Measurements from ENCODE around the gene CST4.
A peak's percentile ranks its signal among the peaks of the same experiment; 100 is the strongest.
"Not testable (repeated sequence)": the region's sequence is repeated elsewhere in the genome, so short reads cannot be mapped to it uniquely, and the experiment has no call there.

Gene CST4, protein sequence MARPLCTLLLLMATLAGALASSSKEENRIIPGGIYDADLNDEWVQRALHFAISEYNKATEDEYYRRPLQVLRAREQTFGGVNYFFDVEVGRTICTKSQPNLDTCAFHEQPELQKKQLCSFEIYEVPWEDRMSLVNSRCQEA

DNA sequence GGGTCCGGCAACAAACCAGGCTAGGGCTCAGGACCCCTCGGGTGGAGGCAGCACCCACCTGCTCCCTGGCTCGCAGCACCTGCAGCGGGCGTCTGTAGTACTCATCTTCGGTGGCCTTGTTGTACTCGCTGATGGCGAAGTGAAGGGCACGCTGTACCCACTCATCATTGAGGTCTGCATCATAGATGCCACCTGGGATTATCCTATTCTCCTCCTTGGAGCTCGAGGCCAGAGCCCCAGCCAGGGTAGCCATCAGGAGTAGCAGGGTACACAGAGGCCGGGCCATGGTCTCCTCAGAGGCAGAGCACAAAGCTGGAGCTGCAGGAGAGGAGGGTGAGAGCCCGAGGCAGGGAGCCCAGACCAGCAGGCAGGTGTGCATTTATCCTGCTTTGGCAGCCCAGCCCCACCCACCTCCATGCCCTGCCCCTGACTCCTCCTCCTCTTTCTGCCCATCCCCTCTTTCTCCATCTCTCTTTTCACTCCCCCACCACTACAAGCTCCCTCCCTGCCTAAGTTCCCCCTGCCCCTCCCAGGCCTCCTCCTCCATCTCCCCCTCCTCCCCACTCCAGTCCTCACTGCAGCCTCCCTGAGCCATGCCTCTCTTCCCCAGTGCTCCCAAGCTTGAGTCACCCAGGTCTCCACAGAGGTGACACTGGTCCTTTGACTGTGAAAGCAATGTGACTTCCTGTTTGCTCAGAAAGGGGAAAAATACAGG is at the start of gene CST4:
CST4 (minus strand) TSS at position 355 of the 715 bp plus-strand sequence; CDS start at position 286, 69 bp downstream.
- DNase-seq (ENCODE audit: low spot score), result not testable (repeated sequence)

DNA sequence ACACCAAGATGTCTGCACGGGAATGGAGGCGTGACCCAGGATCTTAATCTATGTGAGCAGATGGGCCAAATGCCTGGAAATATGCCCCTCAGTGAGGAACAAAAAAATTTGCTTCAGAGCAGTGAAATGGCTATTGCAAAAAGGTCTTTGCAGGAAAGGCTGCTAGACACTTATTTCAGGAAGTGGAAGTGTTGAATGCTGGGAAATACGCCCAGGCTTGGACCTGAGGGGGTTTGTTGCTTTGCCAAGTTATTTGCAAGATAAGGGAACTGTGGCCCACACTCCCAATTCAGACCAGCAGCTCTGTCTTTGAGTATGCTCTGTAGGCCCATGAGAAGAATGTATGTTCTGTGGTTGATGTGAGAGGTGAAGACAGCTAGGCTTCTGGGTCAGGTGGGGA is 46.6 kb upstream of the CST4 start:
- not testable (repeated sequence) for DNase-seq (ENCODE audit: low spot score)

DNA sequence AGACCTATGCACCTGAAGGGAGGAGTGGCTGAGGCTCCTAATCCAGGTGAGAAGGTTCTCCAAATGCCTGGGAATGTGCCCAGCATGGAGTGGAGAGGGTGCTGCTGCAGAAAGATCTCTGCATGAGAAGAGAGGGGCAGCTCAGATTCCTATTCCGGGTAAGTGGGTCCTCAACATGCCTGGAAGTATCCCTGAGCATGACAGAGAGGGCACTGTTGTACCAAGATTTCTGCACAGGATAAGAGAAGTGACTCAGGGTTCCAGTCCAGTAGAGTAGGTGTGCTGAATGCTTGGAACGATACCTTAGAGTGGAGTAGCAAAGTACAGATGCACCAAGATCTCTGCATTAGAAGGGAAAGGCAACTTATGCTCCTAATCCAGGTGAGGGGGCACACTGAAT is 46.1 kb upstream of the CST4 start:
- not testable (repeated sequence) for DNase-seq (ENCODE audit: low spot score)

DNA sequence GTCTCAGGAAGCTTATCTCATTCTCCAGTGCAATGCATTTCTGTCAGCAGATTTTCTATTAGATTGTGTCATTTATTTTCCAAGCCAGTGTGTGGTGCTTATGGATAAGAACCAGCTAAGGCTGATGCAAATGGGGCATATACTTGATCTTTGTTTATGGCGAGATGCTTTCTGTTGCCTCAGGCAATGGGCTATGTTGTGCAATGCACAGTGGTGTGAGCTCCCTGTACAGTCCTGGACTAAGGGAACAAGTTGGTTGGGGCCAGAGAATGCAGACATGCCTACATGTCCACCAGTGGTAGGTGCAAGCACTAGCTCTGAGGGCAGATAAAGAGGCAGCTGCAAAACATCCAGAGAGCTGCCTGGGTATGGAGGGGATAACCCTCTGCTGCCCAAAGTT is 45.6 kb upstream of the CST4 start:
- not testable (repeated sequence) for DNase-seq (ENCODE audit: low spot score)

DNA sequence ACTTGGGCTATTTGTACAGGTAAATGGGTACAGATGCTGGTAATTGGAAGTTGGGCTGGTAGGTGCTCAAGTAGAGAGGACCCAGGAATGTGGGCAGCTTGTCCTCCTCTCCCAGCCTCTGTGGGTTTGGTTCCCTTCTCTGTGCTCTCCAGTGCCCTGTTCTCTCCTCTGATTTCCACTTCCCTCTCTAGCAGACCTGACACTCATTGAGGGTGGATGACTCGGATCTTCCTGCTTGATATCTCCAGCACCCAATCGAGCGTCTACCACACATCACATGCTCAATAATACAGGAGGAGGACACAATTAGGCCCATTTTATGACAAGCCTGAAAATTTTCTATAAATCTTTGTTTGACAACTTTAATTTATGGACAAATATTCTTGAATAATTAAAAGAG is 38.2 kb upstream of the CST4 start:
- no peak for DNase-seq (ENCODE audit: low spot score)

DNA sequence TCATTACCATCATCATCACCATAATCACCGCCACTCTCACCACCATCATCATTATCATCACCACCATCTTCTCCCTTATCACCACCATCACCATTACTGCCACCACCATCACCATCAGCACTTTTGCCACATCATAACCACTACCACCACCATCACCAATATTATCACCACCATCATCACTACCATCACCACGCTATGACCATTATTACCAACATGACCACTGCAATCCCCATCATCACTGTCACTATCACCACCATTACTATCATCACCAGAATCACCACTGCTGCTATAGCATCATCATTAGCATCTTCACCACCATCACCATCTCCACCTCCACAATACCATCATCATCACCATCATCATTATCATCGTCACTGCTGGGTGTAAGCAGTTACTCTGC is 36.3 kb upstream of the CST4 start:
- no peak for DNase-seq (ENCODE audit: low spot score)

DNA sequence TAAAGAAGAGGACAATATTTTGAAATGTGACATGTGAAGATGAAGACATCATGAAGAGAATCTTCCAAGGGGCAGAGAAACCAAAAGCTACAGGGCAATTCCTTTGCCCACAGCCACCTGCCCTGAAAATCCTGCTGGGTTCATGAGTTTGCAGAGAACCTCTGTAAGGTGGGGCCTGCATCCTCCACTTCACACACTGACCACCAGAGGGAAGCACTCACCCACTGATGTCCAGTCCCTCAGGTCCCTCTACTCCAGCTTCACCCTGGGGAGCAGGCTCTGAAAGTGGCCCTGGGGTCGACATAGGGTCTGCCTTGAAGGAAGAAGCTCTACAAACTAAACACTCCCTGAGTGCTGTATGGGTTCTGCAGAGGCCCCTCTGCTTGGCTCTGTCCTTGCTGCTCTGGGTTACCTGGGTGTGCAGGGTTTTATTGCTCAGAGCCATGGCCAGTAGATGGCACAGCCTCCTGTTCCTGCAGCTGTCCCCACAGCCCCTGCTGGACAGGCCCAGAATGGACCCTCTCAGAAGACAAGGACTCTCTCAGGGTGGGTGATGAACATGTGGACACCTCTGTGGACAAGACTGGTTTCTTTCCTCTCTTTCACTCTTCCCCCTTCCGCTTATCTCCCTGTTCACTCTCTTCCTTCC is 34.9 kb upstream of the CST4 start:
- not testable (repeated sequence) for DNase-seq (ENCODE audit: low spot score)

DNA sequence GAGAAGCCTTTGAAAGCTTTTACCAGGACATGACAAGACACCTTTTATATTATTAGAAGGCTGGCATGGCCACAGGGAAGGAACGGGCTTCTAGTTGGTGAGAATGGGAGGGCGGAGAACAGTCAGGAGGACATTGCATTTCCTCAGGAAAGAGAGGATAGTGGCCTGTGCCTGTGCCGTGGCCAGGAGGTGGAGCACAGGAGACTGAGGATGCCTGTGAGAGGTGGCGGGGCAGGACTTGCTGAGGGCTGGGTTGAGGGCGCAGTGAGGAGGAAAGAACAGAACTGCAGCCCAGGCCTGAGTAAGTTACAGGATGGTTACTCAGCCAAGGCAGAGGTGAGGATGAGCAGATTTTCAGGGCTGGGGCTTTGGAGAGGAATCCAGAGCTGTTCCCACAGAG is 34.0 kb upstream of the CST4 start:
- not testable (repeated sequence) for DNase-seq (ENCODE audit: low spot score)

DNA sequence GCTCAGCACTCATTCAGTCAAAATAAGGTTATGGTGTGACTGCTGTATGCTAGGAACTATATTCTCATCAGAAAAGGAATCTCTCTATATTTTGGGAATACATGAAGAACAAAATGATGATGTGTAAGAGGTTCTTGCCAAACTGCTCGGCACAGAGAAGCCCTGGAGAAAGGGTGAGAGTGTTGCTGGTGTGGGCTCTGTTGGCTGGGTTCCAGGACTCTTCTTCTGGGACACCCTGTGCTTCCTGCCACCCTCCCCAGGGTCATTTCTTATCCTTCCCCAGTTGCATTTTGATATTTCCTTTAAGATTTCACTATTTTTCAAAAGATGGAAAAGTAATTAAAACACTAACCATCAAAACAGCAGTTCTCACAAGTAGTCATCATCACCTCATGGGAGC is 33.1 kb upstream of the CST4 start:
- no peak for DNase-seq (ENCODE audit: low spot score)

DNA sequence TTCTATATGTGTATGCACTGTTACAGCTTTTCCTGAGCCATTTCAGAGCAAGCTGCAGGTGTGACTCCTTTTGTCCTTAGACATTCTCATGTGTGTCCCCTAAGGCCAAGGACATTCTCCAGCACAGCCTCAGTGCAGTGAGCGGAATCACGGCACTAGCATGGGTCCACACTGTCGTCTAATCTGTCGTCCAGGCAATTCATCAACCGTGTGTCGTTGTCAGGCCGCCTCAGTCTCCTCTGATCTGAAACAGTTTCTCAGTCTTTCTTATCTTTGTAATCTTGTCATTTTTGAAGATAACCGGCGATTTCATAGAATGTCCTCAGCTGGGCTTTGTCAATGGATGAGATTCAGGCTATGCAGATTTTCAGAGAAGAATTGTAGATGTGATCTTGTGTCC is 30.5 kb upstream of the CST4 start:
- not testable (repeated sequence) for DNase-seq (ENCODE audit: low spot score)

DNA sequence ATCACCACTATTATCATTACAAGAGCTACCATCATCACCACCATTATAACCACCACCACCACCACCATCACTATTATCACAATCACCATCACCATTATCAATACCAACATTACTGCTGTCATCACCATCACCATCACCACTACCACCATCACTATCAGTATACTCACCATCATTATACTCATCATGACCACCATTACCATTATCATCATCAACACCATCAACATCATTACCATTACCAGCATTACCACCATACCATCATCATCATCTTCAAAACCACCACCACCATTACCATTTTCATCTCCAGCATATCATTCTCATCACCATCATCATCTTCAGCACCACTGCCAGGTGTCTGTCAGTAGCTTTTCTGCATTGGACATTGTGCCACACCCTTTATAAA is 22.9 kb upstream of the CST4 start:
- DNase-seq (ENCODE audit: low spot score), result not testable (repeated sequence)

DNA sequence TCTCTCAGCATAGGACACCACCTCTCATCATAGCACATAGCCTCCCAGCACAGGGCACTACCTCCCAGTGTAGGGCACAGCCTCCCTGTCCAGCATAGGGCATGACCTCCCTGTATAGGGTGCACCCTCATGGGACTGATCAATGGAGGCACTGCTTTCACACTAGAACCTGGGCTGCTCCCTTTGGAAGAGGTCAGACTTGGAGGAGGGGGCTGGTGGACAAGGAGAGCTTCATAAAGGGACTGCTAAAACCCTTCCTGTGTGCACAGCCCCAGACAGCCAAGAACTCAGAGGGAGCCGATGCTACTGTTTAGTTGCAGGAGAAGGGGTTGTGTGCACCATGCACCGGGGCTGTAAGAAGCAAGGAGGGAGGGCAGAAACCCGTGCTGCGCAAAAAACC is 21.9 kb upstream of the CST4 start:
- DNase-seq (ENCODE audit: low spot score), result no peak

DNA sequence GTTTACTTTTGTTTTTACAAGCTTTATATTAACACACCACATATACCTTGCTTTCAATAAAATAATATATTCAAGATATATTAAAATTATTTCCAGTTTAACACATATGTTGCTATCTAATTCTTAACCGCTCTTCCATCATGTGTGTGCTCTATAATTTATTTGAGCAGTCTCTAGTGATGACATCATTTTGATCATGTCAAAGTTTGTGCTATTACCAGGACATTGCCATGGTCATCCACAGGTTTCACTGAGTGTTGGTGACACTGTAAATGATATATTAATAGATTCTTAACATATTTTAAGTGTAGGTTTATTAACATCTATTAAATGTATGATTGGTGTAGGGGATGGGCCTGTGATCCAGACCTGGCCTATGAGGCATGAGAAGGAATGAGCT is 17.1 kb upstream of the CST4 start:
- DNase-seq (ENCODE audit: low spot score), result no peak

DNA sequence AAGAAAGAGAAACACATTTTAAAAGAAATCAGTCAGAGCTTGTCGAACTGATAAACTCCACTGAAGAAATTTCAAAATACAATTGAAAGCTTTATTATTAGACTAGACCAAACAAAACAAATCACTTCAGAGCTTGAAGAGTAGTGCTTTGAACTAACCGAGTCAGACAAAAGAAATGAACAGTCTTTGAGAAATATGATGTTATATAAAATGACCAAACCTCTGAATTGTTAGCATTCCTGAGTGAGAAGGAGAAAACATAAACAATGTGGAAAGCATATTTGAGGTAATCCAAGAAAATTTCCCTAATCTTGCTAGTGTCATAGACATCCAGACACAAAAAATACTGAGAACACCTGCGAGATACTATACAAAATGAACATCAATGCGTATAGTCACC is 13.2 kb upstream of the CST4 start:
- DNase-seq (ENCODE audit: low spot score), result no peak

DNA sequence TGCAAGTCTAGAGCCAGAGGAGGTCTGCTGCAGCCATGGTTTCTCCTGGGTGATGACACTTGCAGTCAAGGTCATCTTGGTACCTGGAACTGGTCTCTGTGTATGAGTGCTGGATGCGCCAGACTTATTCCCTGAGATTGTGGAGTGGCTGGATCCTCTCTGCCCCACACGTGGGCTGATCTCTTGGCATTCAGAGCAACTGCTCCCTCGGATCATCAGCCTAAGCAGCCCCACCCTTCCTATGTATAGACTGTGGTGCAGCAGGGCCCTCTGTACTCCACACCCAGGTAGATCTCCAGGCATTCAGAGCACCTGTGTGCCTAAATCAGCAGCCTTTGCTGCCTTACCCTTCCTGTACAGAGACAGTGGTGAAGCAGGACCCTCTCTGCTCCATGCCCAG is 12.1 kb upstream of the CST4 start:
- no peak for DNase-seq (ENCODE audit: low spot score)

DNA sequence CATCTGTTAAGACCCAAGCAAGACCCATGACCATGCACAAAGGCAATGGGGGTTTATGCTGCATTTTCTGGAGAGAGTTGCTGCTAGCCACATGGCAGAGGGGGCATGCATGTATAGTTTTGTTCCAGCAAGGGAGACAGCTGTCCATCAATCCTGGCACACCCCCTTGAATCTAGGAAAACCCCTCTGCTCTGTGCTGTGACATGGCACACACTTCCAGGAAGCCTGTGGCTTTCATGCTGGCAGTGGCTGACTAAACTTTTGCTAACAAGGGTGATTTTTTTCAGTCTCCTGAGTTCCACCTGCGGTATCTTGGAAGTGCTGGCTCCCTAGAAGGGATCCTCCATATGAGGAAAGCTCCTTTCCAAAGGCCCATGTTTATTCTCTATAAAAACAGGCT is 9.1 kb upstream of the CST4 start:
- DNase-seq (ENCODE audit: low spot score), result no peak

DNA sequence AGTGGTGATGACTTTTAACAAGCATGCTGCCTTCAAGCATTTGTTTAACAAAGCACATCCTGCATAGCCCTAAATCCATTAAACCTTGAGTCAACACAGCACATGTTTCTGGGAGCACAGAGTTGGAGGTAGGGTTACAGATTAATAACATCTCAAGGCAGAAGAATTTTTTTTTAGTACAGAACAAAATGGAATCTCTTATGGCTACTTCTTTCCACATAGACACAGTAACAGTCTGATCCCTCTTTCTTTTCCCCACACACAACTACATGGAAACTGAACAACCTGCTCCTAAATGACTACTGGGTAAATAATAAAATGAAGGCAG is 6.2 kb upstream of the CST4 start:
- DNase-seq (ENCODE audit: low spot score), result not testable (repeated sequence)

DNA sequence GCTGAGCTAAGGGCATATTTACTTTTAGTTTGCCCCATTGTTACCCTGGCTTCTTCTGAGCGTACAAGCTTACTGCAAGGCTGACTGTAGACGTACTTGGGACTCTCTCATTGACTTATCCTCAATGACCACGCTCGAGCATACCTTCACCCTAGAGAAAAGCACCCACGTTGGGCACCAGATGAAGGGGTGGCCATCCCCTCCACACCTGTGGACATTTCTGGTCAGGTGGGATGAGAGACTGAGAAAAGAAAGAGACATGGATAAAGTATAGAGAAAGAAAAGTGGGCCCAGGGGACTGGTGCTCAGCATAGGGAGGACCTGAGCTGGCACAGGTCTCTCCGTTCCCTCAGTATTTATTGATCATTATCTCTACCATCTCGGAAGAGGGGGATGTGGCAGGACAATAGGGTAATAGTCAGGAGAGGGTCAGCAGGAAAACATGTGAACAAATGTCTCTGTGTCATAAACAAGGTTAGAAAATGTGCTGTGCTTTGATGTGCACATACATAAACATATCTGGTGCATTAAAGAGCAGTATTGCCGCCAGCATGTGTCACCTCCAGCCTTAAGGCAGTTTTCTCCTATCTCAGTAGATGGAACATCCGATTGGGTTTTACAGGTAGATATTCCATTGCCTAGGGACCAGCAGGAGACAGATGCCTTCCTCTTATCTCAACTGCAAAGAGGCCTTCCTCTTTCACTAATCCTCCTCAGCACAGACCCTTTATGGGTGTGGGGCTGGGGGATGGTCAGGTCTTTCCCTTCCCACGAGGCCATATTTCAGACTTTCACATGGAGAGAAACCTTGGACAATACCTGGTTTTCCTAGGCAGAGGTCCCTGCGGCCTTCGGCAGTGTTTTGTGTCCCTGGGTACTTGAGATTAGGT is 5.6 kb upstream of the CST4 start:
- not testable (repeated sequence) for DNase-seq (ENCODE audit: low spot score)

DNA sequence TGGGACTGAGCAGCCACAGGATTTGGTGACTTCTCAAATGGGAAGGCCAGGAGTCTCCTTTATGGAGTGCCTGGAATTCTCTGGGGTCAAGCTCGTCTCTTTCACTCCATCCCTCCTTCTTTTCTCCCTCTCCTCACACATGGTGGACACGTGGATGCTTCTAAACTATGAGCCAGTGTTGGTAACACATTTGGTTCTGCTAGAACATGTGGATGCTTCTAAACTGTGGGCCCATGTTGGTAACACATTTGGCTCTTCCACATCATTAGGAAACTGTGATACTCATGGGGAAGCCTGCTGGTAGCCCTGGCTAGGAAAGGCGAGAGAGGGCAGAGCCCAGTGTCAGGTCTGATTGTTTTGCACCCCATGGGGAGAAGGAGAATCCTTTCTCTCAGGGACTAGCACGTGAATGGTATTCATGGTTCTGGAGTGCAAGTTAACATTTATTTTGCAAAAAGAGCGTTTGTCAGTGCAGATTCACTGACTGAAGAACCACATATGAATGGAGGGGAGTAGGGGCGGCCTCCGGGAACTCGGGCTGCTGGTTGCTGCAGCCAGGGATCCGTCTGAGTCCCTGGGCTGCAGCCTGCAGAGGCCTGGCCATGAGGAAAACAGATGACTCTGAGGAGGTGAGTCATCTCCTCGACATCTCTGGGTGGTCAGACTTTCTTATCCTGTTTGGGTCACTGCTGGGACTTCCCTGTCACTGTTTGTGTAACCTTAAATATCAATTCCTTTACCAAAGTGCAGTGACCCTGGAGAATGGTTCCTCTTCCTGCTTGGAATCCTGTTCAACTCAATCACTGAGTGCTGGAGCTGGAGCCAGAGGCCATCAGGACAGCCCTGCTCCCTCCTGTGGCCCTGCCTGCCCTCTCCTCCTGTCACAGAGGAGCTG is 4.1 kb upstream of the CST4 start:
- peak; percentile 55 for DNase-seq (ENCODE audit: low spot score)

DNA sequence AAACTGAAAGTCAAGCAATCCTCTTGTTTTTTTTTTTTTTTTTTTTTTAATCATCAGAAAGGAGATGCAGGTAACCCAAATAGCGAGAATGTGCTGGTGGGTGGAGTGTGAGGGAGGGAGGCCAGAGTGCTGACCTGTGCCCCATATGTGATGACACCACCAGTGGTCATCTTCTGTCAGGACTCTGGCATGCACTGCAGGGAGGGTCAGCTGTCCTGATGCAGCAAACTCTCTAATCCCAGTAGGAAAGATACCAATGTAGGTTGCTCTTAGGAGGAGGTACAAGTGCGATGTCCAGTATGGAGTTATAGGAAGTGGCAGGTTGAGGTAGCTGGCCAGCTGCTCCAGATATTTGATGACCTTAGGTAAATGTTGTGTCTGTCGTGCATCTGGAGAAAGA is 2.8 kb upstream of the CST4 start:
- DNase-seq (ENCODE audit: low spot score), result no peak

DNA sequence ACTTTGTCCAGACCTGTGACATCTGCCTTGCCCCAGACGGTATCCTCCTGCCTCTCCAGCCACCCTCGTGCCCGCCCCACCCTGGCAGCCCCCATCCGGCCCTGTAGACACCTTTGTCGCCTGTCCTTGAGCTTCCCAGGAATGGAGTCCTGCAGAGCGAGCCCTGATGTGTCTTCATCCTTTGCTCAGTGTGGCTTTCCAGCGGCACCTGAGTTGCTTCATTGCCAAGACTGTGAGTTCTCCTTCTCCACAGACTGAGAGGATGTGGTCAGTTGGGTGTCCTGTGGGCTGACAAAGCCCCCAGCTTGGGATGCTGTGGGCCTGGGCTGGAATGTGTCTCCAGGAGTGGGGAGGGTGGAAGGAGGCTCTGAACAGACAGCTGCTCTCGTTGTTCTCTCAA is 1.7 kb upstream of the CST4 start:
- no peak for DNase-seq (ENCODE audit: low spot score)

DNA sequence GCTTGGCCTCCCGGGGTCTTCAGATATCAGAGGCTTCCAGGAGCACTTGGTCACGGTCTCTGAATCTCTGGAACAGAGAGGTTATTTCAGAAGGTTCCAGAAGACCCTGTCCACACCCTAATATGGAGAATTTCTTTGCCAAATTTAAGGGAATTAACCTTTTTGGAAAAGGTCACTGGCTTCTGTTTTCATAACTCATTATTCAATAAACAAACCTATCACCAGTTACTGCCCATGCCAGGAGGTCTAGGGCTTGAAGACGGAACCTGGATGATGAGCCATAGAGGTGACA is 507 bp upstream of the CST4 start:
- DNase-seq (ENCODE audit: low spot score), result no peak

All from AG08396 (cell line).